HG03025 (cell line): ENCODE measurements around the gene CYP46A1.

Source experiments
- ATAC-seq: cut with Tn5 transposase; IDR thresholded peaks from one replicate; pipeline ENCODE4 v1.9.1; 2021; ENCODE audit warnings: mild to moderate bottlenecking, moderate library complexity; ENCODE audit not compliant: unreplicated experiment, low FRiP score

CYP46A1 gene

GRCh38 chr14:99672506-99673304 is 11.4 kb upstream of the CYP46A1 start:
- ATAC-seq, result no peak

- no peak for ATAC-seq
These were observed 10.6 kb upstream of the CYP46A1 start for GRCh38 chr14:99673305-99674063.

GRCh38 chr14:99674064-99674650 is 9.9 kb upstream of the CYP46A1 start:
- ATAC-seq, result no peak

DNA sequence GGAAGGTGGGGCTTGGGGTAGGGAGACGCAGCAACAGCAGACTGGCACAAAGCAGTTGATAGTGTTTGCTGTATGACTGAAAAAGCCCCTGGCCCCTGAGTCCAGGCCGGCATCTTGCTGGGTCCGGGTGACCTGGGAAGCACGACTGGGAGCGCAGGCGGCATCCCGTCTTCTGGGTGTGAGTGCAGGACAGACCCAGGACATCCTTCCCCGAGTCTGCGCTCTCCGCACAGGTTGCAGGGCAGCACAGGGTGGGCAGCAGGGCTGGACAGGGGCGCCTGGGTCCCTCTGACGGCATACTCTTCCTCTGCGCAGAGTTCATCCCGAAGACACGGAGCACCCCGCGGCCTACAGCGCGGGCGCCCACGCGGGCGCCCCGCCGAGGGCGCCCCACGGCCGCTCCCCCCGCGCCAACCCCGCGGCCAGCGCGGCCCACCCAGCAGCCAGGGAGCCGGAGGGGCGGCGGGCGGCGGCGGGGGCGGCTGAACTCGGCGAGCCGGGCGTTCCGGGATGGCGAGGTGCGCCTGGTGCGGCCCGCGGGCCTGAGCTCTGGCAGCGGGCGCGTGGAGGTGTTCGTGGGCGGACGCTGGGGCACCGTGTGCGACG is 9.2 kb upstream of the CYP46A1 start:
- no peak for ATAC-seq

- no peak for ATAC-seq
These were observed 8.7 kb upstream of the CYP46A1 start for GRCh38 chr14:99675382-99675835.

DNA sequence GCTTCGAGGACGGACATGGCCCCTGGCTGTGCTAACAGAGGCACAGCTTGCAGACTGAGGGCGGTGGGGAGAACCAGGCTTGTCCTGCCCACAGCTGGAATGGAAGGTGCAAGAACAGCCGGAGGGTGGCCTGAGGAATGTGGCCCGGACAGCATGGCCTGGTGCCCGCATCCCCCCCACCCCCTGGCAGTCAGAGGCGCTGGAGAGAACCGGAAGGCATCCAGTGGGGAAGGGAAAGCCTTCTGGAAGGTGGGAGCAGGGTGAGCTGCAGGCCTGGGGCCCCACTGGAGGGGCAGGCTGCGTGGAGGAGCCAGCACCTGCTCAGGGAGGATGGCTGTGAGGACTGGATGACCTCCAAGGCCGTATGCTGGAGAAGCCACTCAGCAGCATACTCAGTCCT is 8.1 kb upstream of the CYP46A1 start:
- no peak for ATAC-seq

DNA sequence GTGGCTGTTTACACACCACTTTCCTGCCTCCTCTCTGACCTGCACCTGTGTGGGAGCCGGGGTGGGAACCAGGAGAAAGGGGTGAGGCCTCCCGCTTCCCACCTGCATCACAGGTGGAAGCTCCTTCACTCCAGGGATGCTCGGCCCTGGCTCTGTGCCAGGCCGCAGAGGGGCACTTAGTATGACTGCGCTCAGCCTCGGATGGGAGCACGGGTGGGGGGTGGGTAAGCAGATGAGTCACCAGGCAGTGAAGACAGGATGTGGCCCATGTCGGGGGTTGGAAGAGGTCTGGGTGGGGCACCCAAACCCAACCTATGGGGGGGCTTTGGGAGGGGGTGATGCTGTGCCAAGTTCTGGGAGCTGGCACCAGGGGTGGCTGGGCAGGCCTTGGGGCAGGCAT is 7.4 kb upstream of the CYP46A1 start:
- ATAC-seq, result no peak

DNA sequence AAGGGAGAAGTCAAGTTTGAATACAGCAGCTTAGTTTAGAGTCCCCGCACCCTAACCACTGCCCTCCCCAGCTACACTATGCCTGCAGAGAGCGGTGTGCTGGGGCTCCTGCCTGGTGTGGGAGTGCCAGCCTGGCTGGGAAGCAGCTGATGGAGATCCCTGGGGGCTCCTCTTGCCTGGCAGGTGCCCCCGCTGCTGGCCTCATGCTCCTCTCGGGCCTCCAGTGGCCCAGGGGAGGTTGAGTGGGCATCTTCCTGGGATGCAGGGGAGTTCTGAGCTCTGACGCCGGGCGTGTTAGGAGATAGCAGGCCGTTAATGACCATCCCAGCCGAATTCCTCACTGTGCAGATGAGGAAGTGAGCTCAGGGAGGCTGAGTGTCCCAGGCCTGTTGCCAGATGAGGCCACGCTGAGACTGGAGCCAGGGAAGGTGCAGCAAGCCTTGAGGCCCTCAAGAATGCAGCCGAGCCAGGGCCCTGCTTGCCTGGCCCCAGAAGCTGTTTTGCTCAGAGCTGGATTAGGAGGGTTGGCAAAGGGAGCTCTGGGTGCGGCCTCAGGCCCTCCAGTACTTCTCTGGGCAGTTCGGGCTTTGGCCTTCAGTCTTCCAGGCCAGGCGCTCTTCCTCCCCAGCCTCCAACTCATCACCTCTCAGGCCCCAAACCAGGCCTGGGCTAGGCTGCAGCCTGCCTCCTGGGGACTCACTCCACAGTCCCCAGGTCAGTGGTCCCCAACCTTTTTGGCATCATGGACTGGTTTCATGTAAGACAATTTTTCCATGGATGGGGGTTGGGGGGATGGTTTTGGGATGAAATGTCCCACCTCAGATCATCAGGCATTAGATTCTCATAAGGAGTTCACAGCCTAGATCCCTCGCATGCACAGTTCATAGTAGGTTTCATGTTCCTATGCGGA is 6.6 kb upstream of the CYP46A1 start:
- no peak for ATAC-seq

DNA sequence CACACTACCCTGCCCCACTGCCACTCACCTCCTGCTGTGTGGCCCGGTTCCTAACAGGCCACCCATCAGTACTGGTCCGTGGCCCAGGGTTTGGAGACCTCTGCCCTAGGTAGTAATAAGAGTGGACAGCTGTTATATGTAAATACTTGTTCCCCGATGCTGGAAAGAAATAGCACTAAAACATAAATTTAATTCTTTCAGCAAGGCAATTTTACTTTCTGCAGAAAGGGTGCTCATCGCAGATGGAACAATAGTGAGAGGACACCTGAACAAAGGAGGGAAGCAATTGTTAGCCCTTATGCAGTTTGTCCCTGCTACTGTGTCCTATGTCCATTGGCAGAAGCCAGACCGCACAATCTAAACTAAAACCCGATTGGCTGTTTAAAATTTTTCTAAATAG is 5.9 kb upstream of the CYP46A1 start:
- no peak for ATAC-seq

DNA sequence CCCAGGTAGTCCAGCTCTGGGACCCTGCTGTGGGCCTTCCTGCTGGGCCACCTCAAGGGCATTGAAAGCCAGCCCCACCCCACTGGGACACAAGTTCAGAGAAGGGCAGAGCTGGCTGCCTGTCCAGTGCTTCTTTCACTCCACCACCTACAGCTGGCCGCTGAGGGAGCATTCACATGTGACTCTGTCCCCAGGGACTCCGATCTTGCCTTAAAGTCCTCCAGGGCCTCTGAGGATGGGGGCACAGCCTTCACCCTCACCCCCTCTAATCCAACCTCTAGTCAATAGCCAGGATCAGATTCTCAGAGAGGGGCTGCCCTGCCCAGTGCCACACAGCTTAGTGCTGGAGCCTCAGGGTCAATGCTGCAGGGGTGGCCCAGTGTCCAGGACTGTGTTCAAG is 5.0 kb upstream of the CYP46A1 start:
- no peak for ATAC-seq

DNA sequence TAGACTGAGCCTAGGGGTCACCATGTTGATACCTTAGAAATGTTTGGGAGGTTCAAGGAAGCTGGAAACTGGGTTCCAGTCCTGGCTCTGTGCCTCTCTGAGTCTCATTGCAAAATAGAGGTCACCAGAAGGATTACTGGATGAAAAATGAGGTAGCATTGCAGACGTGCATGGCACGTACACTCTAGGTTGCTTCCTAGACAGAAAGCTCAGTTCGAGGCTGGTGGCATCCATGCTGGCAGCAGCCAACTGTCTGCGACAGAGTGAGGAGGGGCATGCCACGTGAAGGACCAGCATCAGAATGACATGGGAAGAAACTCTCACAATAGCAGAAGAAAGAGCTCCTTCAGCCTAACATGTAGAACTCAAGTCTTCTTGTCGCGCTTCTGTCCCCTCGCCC is 4.6 kb upstream of the CYP46A1 start:
- ATAC-seq, result no peak

DNA sequence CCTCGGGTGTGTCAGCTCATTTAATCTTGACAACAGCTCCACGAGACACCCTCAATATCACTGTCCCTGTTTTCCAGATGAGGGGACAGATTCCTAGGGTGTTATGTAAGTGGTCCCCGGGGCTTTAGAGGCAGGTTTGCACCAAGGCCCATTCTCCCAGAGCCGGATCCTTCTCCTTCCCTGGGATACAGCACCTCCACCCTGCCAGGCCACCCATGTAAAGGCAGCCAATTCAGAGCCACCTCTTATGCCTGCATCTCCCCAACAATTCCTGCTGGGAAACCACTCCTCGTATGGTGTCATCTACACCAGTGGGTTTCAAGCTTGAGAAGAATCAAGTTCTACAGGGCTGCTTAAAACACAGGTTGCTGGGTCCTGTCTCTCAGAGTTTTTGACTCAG is 4.1 kb upstream of the CYP46A1 start:
- no peak for ATAC-seq

GRCh38 chr14:99681101-99681831 is 2.8 kb upstream of the CYP46A1 start:
- ATAC-seq, result no peak

- ATAC-seq, result no peak
These were observed 2.3 kb upstream of the CYP46A1 start for GRCh38 chr14:99681832-99682148.

- no peak for ATAC-seq
These were observed 1.1 kb upstream of the CYP46A1 start for GRCh38 chr14:99682809-99683618.

DNA sequence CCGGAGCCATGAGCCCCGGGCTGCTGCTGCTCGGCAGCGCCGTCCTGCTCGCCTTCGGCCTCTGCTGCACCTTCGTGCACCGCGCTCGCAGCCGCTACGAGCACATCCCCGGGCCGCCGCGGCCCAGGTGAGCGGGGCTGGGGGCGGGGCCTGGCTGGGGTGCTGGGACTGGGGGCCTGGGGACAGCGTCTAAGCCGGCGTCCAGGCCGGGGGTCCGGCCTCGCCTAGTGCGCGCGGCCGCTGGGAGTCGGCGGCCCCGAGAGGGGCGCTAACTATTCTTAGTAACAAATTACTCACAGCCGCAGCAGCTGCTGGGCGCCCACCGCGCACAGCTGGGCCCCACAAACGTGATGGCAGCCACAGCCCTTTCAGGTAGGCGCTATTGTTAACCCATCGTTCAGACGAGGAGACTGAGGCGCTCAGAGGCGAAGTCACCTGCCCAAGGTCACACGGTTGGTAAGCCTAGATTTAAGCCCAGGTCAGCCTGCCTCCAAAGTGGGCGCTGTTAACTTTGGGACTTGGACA is 374 bp downstream of the CYP46A1 start:
- ATAC-seq, result no peak

DNA sequence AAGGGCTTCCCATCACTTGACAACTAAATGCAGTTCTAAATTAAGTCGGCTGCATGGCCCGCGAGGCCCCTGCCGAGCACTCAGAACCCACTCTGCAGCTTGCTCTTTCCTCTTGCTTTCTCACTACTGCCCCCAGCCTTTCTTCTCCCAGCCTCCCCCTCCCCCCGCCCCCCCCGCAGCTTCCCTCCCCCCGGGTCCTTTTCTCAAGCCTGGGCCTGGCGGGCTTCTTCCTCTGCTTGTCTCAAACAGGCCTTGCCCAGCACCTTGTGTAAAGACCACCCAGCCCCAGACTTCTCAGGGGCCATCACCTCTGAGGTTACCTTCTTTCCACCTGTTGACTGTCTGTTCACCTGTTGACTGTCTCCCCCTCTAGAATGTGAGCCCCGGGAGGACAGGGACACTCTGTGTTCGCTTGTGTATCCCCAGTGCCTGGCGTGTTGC is 1.1 kb downstream of the CYP46A1 start:
- no peak for ATAC-seq

- ATAC-seq, result no peak
These were observed 1.5 kb downstream of the CYP46A1 start for GRCh38 chr14:99685596-99685995.
